Adrenal gland (tissue), 12 donors: Measurements from ENCODE around the gene POU2F3. TPM values are rescaled to one million over a fixed set of nuclear protein-coding genes. Genes with fewer than 3 reads are reported as not detected.
A peak's percentile ranks its signal among the peaks of the same experiment; 100 is the strongest.

Source experiments
- DNase-seq, 7 donors: peaks; one replicate each; pipeline ENCODE4 v3.0.0-alpha.2; 2019 to 2020
- H3K27ac ChIP-seq, 5 donors: fragments of 200-600 bp; sonication (generic) in 4 of 5; 1 replicate in 3 of 5; 2 replicates in 2 of 5; pipeline versions ENCODE4 v1.5.1 to v1.8.0; 2016 to 2020; ENCODE audit warnings: mild to moderate bottlenecking in 1 of 5
- H3K27me3 ChIP-seq: fragments of 200-600 bp; 2 replicates; pipeline ENCODE4 v1.8.0; 2021
- H3K36me3 ChIP-seq, 2 donors: fragments of 200-600 bp; replicated peaks in 1 of 2; 1 replicate in 1 of 2; 2 replicates in 1 of 2; pipeline versions ENCODE4 v1.5.1 to v1.8.0; 2018 to 2022
- H3K4me1 ChIP-seq, 2 donors: fragments of 200-600 bp; replicated peaks in 1 of 2; 1 replicate in 1 of 2; 2 replicates in 1 of 2; pipeline versions ENCODE4 v1.5.1 to v1.8.0; 2018 to 2021
- H3K4me3 ChIP-seq, 4 donors: fragments of 200-600 bp; sonication (generic) in 3 of 4; one replicate each; pipeline ENCODE4 v1.5.1; 2016 to 2018
- H3K9me3 ChIP-seq, 3 donors: fragments of 200-600 bp; sonication (generic) in 1 of 3; replicated peaks in 1 of 3; 1 replicate in 2 of 3; 2 replicates in 1 of 3; pipeline versions ENCODE4 v1.5.1 to v1.8.0; 2016 to 2021
- POLR2A ChIP-seq, 2 donors: fragments of 450-650 bp; IDR thresholded peaks; one replicate each; pipeline ENCODE4 v1.6.1; 2017; ENCODE audit warnings: antibody characterized with exemption in 2 of 2, mild to moderate bottlenecking in 2 of 2, moderate library complexity in 1 of 2
- WGBS, 4 donors: extraction: QIAGEN DNeasy Blood & Tissue Kit in 2 of 4; methylation state at CpG; one replicate each; pipeline versions ENCODE4 v1.1.5 to v1.1.7; 2013 to 2017; 5-methylcytosine and 5-hydroxymethylcytosine counted together
- intact Hi-C, 2 donors: fragments of 100-400 bp; cut with DNase I; formaldehyde crosslinking; loops; one replicate each; pipeline versions ENCODE4 v1.14.1 to v1.15.0; 2022 to 2023
- polyA plus RNA-seq, 3 donors: library from polyadenylated mRNA; stranded (reverse); fragments of 200-250 nt in 2 of 3; fragments of 350-450 nt in 1 of 3; fragmentation: Illumina TruSeq in 1 of 3; extraction: RNeasy Lipid Tissue Mini Kit (QIAGEN cat#74804) in 1 of 3; gene quantifications; one replicate each; pipeline ENCODE4 v1.2.3, GENCODE V29; 2013 to 2014
- total RNA-seq, 9 donors: library from RNA; depleted of rRNA in 4 of 9; stranded (reverse); fragments of >200 nt in 4 of 9; fragments of 120-200 nt in 1 of 9; fragmentation: NEBNext Ultra II Directional in 1 of 9; extraction: Animal tissue kit (Norgen Biotek cat#: 25700) in 1 of 9; gene quantifications; one replicate each; pipeline versions ENCODE4 v1.1.0 to v1.2.4, GENCODE V29; 2013 to 2023
- TF ChIP-seq, protein P1 (sequence below), 6 experiments: fragments of 450-650 bp in 4 of 6; fragments of 200-600 bp in 2 of 6; sonication (generic) in 1 of 6; IDR thresholded peaks; 1 replicate in 5 of 6; 2 replicates in 1 of 6; pipeline versions ENCODE4 v1.5.1 to v1.8.0; 2016 to 2021; ENCODE audit warnings: antibody characterized with exemption in 6 of 6, mild to moderate bottlenecking in 2 of 6, moderate library complexity in 1 of 6
- donor health status: healthy with polysubstance abuse.
- donor health status: Bipolar disorder and iron deficiency.
- donor health status: DM: yes; HTN: yes; CAD: no.
- donor health status: DM: no; HTN: no; CAD: no.
- donor health status: DM: no; HTN: no; CAD: no.
- donor health status: DM: yes; HTN: yes; CAD: no.

POU2F3 gene
- total and polyA plus RNA-seq, 12 donors: 0.07 to 1.4 (median 0.17) TPM; not detected in 3

DNA sequence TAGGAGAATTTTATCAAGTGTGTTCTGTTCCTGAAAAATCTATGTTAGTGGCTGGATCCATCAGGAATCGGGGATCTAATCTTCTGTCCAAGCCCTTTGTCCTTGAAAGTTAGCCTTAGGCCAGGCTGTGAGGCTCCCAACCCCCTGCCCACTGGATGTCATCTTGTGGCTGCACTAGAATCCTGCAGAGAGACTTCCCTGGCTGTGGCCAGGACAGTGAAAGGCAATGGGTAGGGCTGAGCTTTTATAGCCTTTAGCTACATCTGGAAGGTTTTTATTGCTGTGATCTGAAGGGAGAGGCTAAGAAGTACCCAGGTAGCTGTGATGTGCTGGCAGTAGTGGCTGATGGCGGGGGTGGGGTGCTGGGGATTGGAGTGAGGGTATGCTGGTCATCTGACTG, 27.0 kb upstream of the POU2F3 start:
- H3K4me1 ChIP-seq: peaks cover 60 to 77% of the 10 kb centered on the region in 2 donors

DNA sequence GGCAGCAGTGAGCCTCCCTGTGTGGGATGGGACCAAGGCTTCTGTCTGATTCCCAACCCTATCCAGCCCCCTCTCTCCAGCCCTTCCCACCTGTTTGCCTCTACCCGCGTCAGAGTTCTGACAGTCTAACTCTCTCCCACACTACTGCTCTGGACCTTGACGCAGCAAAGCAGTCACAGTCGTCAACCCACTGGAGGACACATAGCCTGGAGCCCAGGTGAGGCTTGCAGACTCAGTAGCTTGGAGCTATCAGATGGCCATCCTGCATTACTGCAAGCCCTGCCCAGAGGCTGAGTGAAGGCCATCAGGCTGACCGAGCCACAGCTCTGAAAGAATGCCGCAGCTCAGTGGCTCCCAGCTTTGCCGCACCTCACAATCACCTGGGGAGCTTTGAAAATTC, 25.4 kb upstream of the POU2F3 start:
- WGBS, 4 donors: 49 to 52% (median 50%) methylated on average over 7 of the region's 7 CpGs
- DNase-seq: peak in 2 of 7 donors; percentile 41 to 52
- intact Hi-C loops: no loop called here

More for the DNA sequence above, 27.0 kb upstream of the POU2F3 start:
- WGBS, 4 donors: 42 to 57% (median 43%) methylated on average over 2 of the region's 2 CpGs
- H3K36me3 ChIP-seq: no peaks in the 10 kb centered on the region
- TF ChIP-seq, protein P1, sequence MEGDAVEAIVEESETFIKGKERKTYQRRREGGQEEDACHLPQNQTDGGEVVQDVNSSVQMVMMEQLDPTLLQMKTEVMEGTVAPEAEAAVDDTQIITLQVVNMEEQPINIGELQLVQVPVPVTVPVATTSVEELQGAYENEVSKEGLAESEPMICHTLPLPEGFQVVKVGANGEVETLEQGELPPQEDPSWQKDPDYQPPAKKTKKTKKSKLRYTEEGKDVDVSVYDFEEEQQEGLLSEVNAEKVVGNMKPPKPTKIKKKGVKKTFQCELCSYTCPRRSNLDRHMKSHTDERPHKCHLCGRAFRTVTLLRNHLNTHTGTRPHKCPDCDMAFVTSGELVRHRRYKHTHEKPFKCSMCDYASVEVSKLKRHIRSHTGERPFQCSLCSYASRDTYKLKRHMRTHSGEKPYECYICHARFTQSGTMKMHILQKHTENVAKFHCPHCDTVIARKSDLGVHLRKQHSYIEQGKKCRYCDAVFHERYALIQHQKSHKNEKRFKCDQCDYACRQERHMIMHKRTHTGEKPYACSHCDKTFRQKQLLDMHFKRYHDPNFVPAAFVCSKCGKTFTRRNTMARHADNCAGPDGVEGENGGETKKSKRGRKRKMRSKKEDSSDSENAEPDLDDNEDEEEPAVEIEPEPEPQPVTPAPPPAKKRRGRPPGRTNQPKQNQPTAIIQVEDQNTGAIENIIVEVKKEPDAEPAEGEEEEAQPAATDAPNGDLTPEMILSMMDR (IDR thresholded peaks at IDR 0.05): no peak
- peak in 1 of 2 donors; percentile 39 for TF ChIP-seq POLR2A (IDR thresholded peaks at IDR 0.05)
- peak overlapping the region in 1 of 4 donors; percentile 97 for H3K4me3 ChIP-seq
- H3K9me3 ChIP-seq: no peaks in the 10 kb centered on the region
- intact Hi-C loops: no loop called here
- DNase-seq: peak in 2 of 7 donors; percentile 52 to 66
- H3K27ac ChIP-seq: peak overlapping the region in 4 of 5 donors; percentile 61 to 90 (median 87)
- no peaks in the 10 kb centered on the region for H3K27me3 ChIP-seq

DNA sequence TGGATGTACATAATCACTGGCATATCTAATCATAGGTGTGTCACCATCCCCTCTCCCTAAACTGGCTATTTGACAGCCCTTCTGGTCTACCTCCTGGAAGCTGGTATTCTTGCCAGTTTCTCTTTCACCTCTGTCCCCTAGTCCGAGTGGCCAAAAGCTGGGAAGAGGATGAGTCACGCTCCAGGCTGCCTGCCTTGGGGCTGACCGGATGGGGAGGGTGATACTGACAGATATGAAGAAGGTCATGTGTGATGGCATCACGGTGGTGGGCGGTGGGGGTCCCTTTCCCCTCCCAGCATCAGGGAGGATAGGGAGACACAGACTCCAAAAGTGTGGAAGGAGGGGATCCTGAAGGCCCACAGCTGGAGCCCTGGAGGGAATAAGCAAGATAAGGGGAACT, 24.3 kb upstream of the POU2F3 start:
- TF ChIP-seq, protein P1 (IDR thresholded peaks at IDR 0.05): no peak
- TF ChIP-seq POLR2A (IDR thresholded peaks at IDR 0.05): peak in 1 of 2 donors; percentile 23
- peak; percentile 71 to 90 (median 87) for DNase-seq
- 26 to 54% (median 30%) methylated on average over 5 of the region's 5 CpGs for WGBS, 4 donors
- Histone ChIP-seq H3K27me3 (no peaks in the 10 kb centered on the region), H3K4me1 (peaks cover 61 to 79% of the 10 kb centered on the region in 2 donors), H3K27ac (peak overlapping the region; percentile 5 to 90 (median 85)), H3K9me3 (no peaks in the 10 kb centered on the region), H3K4me3 (no peak overlapping the region), H3K36me3 (no peaks in the 10 kb centered on the region)
- intact Hi-C loops: no loop called here

More for the DNA sequence above, 25.4 kb upstream of the POU2F3 start:
- Histone ChIP-seq H3K4me1 (peaks cover 60 to 77% of the 10 kb centered on the region in 2 donors), H3K27me3 (no peaks in the 10 kb centered on the region), H3K27ac (peak overlapping the region in 4 of 5 donors; percentile 4 to 90 (median 87)), H3K36me3 (no peaks in the 10 kb centered on the region), H3K9me3 (no peaks in the 10 kb centered on the region), H3K4me3 (no peak overlapping the region)
- TF ChIP-seq, protein P1 (IDR thresholded peaks at IDR 0.05): no peak
- TF ChIP-seq POLR2A (IDR thresholded peaks at IDR 0.05): no peak

DNA sequence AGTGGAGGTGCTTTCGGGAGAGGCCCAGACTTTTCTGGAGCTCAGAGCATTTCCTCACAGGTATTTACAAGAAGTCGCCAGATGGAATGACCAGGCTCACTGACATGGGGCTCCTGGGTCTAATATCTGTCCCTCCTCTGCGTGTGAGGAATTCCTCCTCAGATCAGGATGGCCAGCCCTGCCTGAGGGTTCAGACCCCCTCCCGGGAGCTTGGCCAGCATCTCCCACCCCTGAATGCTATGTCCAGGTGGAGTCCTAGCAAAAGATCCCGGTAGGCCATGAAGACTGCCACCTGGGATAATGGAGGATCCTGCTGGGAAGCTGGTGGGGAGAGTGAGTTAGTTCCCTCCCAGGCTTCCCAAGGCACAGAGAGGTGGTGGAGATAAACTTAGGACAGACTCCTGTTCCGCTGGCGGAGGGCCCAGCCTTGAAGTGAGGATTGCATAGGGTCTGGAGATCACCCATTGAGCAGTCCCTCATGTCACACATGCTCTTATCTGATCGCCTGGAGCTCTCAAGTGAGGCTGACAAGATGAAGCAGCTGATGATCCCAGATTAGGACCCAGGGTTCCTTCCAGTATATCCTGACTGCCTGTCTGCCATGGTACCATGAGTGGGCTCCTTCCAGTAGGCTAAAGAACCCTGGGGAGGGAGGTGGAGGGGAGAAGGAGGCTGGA, 23.4 kb upstream of the POU2F3 start:
- Histone ChIP-seq H3K9me3 (no peaks in the 10 kb centered on the region), H3K27ac (peak overlapping the region; percentile 5 to 90 (median 85)), H3K36me3 (no peaks in the 10 kb centered on the region), H3K4me1 (peaks cover 61 to 88% of the 10 kb centered on the region in 2 donors), H3K27me3 (no peaks in the 10 kb centered on the region), H3K4me3 (no peak overlapping the region)
- intact Hi-C loops: no loop called here
- 62 to 69% (median 66%) methylated on average over 6 to 8 of the region's 8 CpGs for WGBS, 4 donors
- TF ChIP-seq, protein P1 (IDR thresholded peaks at IDR 0.05): no peak
- no peak for TF ChIP-seq POLR2A (IDR thresholded peaks at IDR 0.05)
- peak in 4 of 7 donors; percentile 47 to 76 (median 68) for DNase-seq
